ENCODE results near the gene CYB5B.

Gene CYB5B

DNA sequence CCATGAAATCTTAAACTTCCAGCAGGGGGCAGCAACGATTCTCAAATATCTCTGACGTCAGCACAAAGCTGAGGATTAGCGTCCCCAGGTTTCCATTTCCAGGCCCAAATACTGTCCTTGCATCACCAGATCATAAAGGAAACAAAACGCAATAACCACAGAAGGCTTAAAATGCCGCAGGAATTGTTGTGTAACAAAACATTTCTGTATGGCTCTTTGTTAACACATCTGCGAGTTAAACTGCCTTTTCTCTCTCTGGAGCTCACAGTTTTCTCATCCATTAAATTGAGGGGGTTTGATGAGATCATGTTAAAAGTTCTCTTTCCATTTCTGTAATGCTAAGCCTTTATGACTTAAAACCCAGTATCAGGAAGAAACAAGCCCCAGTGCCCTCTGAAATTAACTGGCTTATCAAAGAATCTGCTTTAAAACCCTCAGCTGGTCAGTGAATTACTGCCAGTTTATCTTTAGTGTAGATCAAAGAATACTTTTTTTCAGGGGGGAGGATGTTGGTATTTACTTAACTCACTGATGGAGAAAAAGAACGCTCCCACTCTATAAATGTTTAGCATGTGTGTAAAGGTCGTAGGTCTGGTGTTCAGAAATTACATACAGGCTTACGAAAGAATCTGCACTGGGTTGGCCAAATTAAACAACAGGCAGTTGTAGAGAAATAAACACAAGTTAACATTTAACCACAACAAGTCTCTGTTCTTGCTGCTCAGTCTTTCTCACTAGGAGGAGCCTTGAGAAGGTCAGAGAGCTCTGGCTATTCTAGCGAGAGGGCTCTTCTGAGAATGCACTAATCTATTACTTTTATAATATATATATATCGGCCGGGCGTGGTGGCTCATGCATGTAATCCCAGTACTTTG, 28.0 kb upstream of the CYB5B start:
- H3K9me3 ChIP-seq (ENCODE audit: control insufficient read depth, low read length) = no peaks in the 10 kb centered on the region
- 22 to 47% methylated on average over 3 of the region's 13 CpGs for WGBS, 2 experiments (ENCODE audit: insufficient coverage in 2 of 2)
- H3K36me3 ChIP-seq (ENCODE audit: control insufficient read depth, insufficient read depth, low read length) = no peaks in the 10 kb centered on the region
- H3K4me3 ChIP-seq (ENCODE audit: extremely low read depth, insufficient read depth, low read length, poor library complexity, severe bottlenecking) = no peak overlapping the region
- peaks cover 22% of the 10 kb centered on the region for H3K4me1 ChIP-seq (ENCODE audit: control insufficient read depth, insufficient read depth, low read length, poor library complexity, severe bottlenecking)
- H3K27ac ChIP-seq (ENCODE audit: low read depth, low read length, severe bottlenecking) = peak overlapping the region; percentile 92

DNA sequence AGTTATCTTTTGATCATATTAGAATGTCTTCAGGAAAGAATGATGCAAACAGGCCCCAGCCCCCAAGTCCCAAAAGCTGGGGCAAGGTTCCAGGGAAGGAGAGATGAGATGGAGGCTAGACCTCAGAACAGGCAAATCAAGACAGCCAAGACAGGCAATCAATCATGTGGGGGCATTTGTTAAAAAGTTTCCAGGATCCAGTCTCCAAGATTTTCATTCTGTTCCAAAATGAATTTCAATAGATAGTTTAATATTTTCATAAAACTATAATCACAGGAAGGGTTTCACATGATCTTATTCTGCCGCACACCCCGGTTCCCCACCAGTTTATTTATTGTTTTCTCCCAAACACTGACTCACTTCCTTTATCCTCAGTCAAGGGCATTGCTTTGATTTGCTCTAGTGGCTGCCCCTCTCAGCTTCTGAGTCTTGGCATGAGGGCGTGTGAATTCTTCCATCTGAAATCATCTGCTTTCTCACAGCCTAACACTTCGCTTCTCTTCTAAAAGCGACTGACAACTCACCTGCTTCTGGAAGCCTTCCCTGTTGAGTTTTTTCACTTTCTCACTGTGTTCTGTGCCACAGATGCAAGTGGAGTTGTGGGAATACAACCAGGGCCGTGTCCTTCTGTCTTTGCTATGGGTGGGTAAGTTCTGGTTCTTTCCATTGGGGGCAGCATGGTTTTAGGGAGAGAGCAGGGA, 26.4 kb upstream of the CYB5B start:
- Histone ChIP-seq H3K36me3 (ENCODE audit: control insufficient read depth, insufficient read depth, low read length) (no peaks in the 10 kb centered on the region), H3K4me1 (ENCODE audit: control insufficient read depth, insufficient read depth, low read length, poor library complexity, severe bottlenecking) (peaks cover 22% of the 10 kb centered on the region), H3K4me3 (ENCODE audit: extremely low read depth, insufficient read depth, low read length, poor library complexity, severe bottlenecking) (no peak overlapping the region), H3K9me3 (ENCODE audit: control insufficient read depth, low read length) (no peaks in the 10 kb centered on the region), H3K27ac (ENCODE audit: low read depth, low read length, severe bottlenecking) (peak overlapping the region; percentile 85)
- 50 to 55% methylated on average over 5 of the region's 6 CpGs for WGBS, 2 experiments (ENCODE audit: insufficient coverage in 2 of 2)

DNA sequence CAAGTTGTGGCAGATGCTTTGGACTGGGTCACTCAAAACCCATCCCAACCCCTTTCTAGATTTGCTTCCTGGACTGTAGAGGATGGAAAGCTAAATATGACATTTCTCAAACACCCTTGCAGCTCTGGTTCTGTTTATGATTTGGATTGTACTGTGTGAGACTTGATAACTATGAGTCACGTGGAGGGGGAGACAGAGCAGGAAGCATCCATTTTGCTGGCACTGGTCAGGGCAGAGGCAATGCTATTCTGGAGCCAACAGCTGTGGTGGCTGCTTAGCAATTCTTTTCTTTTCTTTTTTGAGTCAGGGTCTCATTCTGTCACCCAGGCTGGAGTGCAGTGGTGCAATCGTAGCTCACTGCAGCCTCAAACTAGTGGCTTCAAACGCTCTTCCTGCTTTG, 25.1 kb upstream of the CYB5B start:
- Histone ChIP-seq H3K27ac (ENCODE audit: low read depth, low read length, severe bottlenecking) (no peak overlapping the region), H3K4me1 (ENCODE audit: control insufficient read depth, insufficient read depth, low read length, poor library complexity, severe bottlenecking) (peaks cover 29% of the 10 kb centered on the region), H3K4me3 (ENCODE audit: extremely low read depth, insufficient read depth, low read length, poor library complexity, severe bottlenecking) (no peak overlapping the region), H3K9me3 (ENCODE audit: control insufficient read depth, low read length) (no peaks in the 10 kb centered on the region), H3K36me3 (ENCODE audit: control insufficient read depth, insufficient read depth, low read length) (no peaks in the 10 kb centered on the region)
- 80 to 94% methylated on average over 2 to 3 of the region's 3 CpGs for WGBS, 2 experiments (ENCODE audit: insufficient coverage in 2 of 2)

DNA sequence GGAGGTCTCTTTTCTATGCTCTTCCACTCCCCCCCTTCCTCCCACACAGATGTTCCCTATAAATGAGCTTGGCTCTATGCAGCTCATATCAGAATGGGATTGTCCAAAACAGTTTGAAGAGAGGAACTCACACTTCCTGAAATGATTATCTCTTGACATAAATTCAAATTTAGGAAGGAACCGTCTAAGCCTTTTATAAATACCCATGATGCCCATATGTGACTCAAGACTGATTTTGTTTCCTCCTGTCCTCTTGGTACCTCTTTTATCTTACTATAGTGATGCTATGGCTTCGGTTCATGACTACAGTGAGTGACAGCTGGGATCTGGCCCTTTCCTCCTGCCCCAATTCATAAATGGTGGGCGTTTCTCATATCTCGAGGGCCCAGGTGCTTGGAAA, 22.0 kb upstream of the CYB5B start:
- H3K4me1 ChIP-seq (ENCODE audit: control insufficient read depth, insufficient read depth, low read length, poor library complexity, severe bottlenecking) = peaks cover 20% of the 10 kb centered on the region
- no peak overlapping the region for H3K27ac ChIP-seq (ENCODE audit: low read depth, low read length, severe bottlenecking)
- WGBS, 2 experiments (ENCODE audit: insufficient coverage in 2 of 2) = 90 to 100% methylated on average over 1 to 2 of the region's 4 CpGs
- H3K9me3 ChIP-seq (ENCODE audit: control insufficient read depth, low read length) = no peaks in the 10 kb centered on the region
- no peak overlapping the region for H3K4me3 ChIP-seq (ENCODE audit: extremely low read depth, insufficient read depth, low read length, poor library complexity, severe bottlenecking)
- no peaks in the 10 kb centered on the region for H3K36me3 ChIP-seq (ENCODE audit: control insufficient read depth, insufficient read depth, low read length)

DNA sequence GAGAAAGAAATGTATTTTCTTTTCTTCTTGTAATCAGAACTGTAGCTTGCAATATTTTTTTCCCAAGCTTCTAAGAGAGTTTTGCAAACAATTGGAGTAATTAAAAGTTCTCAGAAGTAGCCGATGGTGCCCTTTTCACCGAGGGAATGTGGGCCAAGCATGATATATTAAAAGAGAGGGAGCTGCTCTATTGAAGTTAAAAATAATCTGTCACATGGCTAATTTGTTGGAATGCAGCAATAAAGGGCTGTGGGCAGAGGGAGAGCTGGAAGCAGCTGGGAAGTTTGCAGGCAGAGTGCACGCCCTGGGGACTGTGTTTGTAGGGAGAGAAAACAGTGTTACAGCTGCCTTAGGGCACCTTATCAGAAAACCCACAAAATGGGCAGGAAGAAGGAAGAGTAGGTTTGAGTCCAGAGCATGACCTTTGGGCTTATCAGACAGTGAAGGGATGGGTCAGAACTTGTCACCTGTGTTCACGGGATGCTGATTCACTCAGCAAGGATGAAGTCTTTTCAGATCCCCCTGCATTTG, 20.1 kb upstream of the CYB5B start:
- H3K4me3 ChIP-seq (ENCODE audit: extremely low read depth, insufficient read depth, low read length, poor library complexity, severe bottlenecking) = no peak overlapping the region
- peaks cover 11% of the 10 kb centered on the region for H3K4me1 ChIP-seq (ENCODE audit: control insufficient read depth, insufficient read depth, low read length, poor library complexity, severe bottlenecking)
- H3K27ac ChIP-seq (ENCODE audit: low read depth, low read length, severe bottlenecking) = peak overlapping the region; percentile 64
- no peaks in the 10 kb centered on the region for H3K36me3 ChIP-seq (ENCODE audit: control insufficient read depth, insufficient read depth, low read length)
- 25 to 39% methylated on average over 3 of the region's 4 CpGs for WGBS, 2 experiments (ENCODE audit: insufficient coverage in 2 of 2)
- H3K9me3 ChIP-seq (ENCODE audit: control insufficient read depth, low read length) = no peaks in the 10 kb centered on the region

DNA sequence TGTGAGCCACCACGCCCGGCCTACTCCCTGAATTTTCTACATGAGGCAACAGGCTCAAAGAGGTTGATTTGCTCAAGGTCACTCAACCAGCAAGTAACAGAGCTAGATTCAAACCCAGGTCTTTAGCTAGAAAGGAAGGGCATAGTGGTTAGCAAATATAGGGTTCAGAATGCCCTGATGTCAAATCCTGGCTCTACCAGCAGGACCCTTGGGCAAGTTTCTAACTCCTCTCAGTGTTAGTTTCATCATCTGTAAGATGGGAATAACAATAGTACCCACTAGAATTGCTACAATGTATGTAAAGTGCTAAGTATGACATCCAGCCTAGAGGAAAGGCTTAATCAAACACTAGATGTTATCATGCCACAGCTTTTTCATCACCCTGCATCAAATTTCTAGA, 19.1 kb upstream of the CYB5B start:
- no peaks in the 10 kb centered on the region for H3K9me3 ChIP-seq (ENCODE audit: control insufficient read depth, low read length)
- no peaks in the 10 kb centered on the region for H3K36me3 ChIP-seq (ENCODE audit: control insufficient read depth, insufficient read depth, low read length)
- WGBS, 2 experiments (ENCODE audit: insufficient coverage in 2 of 2) = 90 to 100% methylated on average over 2 of the region's 2 CpGs
- no peak overlapping the region for H3K27ac ChIP-seq (ENCODE audit: low read depth, low read length, severe bottlenecking)
- H3K4me3 ChIP-seq (ENCODE audit: extremely low read depth, insufficient read depth, low read length, poor library complexity, severe bottlenecking) = no peak overlapping the region
- H3K4me1 ChIP-seq (ENCODE audit: control insufficient read depth, insufficient read depth, low read length, poor library complexity, severe bottlenecking) = peaks cover 8% of the 10 kb centered on the region

DNA sequence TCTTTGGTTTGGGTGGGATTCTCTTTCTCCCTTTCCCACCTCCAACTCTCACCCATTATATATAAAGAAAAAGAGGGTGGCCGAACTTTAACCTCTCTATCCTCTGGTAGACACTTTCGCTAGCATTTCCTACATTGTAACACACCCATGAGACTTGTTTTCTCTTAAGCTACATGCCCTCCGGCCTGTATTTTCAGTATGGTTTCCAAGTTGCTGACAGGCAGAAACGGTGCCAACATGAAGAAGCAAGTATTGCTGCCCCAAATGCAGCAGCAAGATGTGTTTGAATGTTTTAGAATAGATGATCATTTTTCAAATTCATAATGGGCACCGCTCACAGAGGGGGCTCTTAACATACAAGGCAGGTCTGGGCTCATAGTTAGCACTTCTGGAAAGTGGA, 18.7 kb upstream of the CYB5B start:
- Histone ChIP-seq H3K9me3 (ENCODE audit: control insufficient read depth, low read length) (no peaks in the 10 kb centered on the region), H3K4me1 (ENCODE audit: control insufficient read depth, insufficient read depth, low read length, poor library complexity, severe bottlenecking) (peaks cover 11% of the 10 kb centered on the region), H3K36me3 (ENCODE audit: control insufficient read depth, insufficient read depth, low read length) (no peaks in the 10 kb centered on the region), H3K4me3 (ENCODE audit: extremely low read depth, insufficient read depth, low read length, poor library complexity, severe bottlenecking) (no peak overlapping the region), H3K27ac (ENCODE audit: low read depth, low read length, severe bottlenecking) (no peak overlapping the region)
- WGBS, 2 experiments (ENCODE audit: insufficient coverage in 2 of 2) = 100% methylated on average over 3 of the region's 5 CpGs

DNA sequence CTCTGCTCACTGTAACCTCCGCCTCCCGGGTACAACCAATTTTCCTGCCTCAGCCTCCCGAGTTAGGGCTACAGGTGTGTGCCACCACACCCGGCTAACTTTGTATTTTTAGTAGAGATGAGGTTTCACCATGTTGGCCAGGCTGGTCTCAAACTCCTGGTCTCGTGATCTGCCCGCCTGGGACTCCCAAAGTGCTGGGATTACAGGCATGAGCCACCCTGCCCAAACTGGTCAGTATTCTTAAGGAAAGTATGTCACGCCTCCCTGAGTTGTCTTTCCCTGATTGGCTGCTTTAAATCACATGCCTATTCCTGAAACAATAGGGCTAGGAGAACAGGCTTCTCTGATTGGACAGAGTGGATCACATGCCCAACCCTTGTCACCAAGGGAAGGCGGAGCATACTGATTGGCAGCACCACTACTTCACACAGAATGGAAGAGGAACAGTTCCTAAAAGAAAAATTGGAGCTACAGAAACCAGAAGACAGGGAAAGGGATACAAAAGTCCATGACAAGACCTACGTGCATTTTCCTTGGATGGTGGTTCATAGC, 17.6 kb upstream of the CYB5B start:
- Histone ChIP-seq H3K9me3 (ENCODE audit: control insufficient read depth, low read length) (no peaks in the 10 kb centered on the region), H3K27ac (ENCODE audit: low read depth, low read length, severe bottlenecking) (no peak overlapping the region), H3K36me3 (ENCODE audit: control insufficient read depth, insufficient read depth, low read length) (no peaks in the 10 kb centered on the region), H3K4me3 (ENCODE audit: extremely low read depth, insufficient read depth, low read length, poor library complexity, severe bottlenecking) (no peak overlapping the region), H3K4me1 (ENCODE audit: control insufficient read depth, insufficient read depth, low read length, poor library complexity, severe bottlenecking) (peaks cover 11% of the 10 kb centered on the region)
- 93 to 96% methylated on average over 2 to 9 of the region's 9 CpGs for WGBS, 2 experiments (ENCODE audit: insufficient coverage in 2 of 2)

DNA sequence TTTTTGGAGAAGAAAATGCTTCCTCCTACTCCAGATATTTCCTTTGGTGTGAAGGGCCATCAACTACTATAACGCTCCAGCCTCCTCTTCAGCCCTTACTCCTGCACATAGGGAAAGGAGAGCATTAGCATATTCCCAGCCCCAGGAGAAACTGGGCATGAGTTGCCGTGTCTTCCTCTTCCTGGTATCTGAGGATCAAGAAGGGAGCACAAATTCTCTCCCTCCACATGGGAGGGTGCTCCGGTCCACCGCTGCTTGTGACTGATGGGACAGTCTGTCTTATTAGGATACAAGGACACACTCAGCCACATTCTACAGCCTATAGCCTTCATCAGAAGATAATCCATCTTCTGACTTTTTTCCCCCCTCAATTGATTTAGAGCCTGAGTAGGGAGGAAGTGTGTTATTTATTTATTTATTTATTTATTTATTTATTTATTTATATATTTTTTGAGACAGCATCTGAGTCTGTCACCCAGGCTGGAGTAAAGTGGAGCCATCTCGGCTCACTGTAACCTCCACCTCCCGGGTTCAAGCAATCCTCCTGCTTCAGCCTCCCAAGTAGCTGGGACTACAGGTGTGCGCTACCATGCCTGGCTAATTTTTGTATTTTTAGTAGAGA, 16.6 kb upstream of the CYB5B start:
- Histone ChIP-seq H3K4me1 (ENCODE audit: control insufficient read depth, insufficient read depth, low read length, poor library complexity, severe bottlenecking) (peaks cover 11% of the 10 kb centered on the region), H3K4me3 (ENCODE audit: extremely low read depth, insufficient read depth, low read length, poor library complexity, severe bottlenecking) (no peak overlapping the region), H3K36me3 (ENCODE audit: control insufficient read depth, insufficient read depth, low read length) (no peaks in the 10 kb centered on the region), H3K9me3 (ENCODE audit: control insufficient read depth, low read length) (no peaks in the 10 kb centered on the region), H3K27ac (ENCODE audit: low read depth, low read length, severe bottlenecking) (no peak overlapping the region)
- 100% methylated on average over 2 to 3 of the region's 7 CpGs for WGBS, 2 experiments (ENCODE audit: insufficient coverage in 2 of 2)

DNA sequence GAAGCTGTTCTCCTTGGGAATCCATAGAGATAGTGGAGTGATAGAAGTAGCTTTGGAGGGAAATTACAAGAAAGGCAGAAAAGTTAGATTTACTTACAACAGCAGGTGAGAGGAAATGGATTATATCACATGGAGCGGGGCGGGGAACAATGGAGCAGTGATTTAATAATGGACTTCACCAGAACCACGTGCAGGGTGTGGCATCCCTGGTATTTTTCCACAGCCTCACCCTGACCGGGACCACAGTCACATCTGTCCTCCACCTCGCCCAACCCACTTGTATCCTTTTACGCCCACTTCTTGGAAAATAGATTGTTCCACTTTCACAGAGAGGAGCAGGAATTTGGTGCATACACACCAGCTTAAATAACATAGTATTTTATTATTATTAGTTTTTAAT, 15.9 kb upstream of the CYB5B start:
- Histone ChIP-seq H3K9me3 (ENCODE audit: control insufficient read depth, low read length) (no peaks in the 10 kb centered on the region), H3K4me3 (ENCODE audit: extremely low read depth, insufficient read depth, low read length, poor library complexity, severe bottlenecking) (no peak overlapping the region), H3K27ac (ENCODE audit: low read depth, low read length, severe bottlenecking) (no peak overlapping the region), H3K36me3 (ENCODE audit: control insufficient read depth, insufficient read depth, low read length) (no peaks in the 10 kb centered on the region), H3K4me1 (ENCODE audit: control insufficient read depth, insufficient read depth, low read length, poor library complexity, severe bottlenecking) (peaks cover 11% of the 10 kb centered on the region)
- WGBS, 2 experiments (ENCODE audit: insufficient coverage in 2 of 2) = 90% methylated on average over 4 of the region's 6 CpGs
